ENCODE data around the gene PIP5K1A.
"Not testable (repeated sequence)": the region's sequence is repeated elsewhere in the genome, so short reads cannot be mapped to it uniquely, and the experiment has no call there.

Gene PIP5K1A

GRCh38 chr1:151192047-151192446 is 6.3 kb upstream of the PIP5K1A start:
- DNase-seq (ENCODE audit: low spot score): no peak

DNA sequence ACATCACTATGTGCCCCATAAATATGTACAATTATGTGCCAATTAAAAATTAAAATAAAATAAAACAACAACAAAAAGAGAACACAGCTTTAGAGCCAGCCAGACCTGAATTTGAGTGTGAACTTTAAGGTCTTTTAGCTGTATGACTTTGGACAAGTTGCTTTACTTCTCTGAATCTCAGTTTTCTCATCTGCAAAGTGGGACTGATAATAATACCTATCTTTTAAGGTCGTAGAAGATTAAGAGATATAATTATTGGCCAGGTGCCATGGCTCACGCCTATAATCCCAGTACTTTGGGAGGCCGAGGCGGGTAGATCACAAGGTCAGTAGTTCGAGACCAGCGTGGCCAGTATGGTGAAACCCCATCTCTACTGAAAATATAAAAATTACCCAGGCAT is 5.0 kb upstream of the PIP5K1A start:
- no peak for DNase-seq (ENCODE audit: low spot score)

DNA sequence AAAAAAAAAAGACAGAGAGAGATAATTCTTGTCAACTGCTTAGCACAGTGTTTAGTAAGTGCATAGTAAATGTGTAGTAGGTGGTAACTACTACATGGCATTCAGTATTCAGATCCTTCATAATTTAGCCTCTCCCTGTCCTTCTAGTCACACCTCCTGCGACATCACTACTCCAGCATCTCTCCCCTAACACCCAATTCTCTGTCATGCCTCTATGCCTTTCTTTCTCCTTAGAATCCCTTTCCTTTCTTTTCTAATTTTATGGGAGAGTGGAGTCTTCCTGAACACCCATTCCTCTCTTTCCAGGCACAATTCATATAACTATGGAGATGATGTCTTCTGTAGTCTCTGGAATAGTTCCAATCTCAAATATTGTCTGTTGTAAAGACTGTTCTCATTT is 4.5 kb upstream of the PIP5K1A start:
- no peak for DNase-seq (ENCODE audit: low spot score)

GRCh38 chr1:151194894-151195594 is 3.3 kb upstream of the PIP5K1A start:
- not testable (repeated sequence) for DNase-seq (ENCODE audit: low spot score)

- DNase-seq (ENCODE audit: low spot score): peak; percentile 56
Observed at GRCh38 chr1:151196292-151196800, 2.0 kb upstream of the PIP5K1A start.

DNA sequence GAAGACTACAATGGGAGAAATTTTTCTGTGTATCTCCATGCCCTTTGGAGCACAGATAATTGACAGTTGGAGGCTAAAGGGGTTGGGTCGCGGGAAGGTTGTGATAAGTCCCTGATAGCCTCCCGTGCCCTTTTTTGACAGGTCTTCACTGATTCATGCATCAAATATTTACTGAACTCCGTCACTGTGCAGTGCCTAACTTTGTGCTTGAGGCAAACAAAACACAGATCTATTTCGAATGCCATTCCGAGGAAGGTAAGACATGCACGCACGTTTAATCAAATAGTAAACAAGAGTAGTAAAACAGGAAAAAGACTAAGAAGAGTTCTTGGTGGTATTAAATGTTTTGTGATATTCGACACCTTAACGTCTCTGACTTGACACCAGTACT is 494 bp upstream of the PIP5K1A start:
- no peak for DNase-seq (ENCODE audit: low spot score)

DNA sequence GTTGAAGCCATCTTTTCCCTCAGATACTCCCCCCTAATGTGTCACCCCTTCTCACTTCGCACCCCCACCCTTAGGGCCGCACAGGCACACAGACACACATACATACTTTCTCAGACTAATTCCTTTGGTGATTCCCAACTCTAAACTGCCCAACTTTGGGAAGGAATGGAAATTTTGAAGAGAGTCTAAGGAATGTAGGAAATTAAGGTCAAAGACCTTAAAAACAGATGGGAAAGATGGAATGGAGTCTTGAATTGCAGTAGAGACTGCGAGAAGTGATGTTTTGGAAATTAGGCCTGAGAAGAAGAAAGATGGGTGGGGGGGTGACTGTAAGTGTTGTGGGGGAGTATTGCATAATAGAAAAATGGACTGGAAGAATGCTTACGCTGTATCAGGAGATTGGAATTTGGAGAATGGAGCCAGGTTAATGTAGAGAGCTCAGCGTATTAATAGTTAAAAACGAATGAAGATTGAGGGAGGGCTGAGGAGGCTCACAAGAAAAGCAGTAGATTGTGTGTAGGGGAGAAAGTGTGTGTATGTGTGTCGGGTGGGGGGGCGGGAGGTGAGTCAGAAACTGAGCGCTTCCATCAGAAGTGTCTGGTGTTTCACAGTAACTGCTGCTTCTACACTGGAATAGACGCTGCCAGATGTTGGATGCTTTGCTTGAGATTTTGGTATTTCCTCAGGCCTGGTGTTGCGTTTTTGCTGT is 1.7 kb downstream of the PIP5K1A start:
- no peak for DNase-seq (ENCODE audit: low spot score)

- DNase-seq (ENCODE audit: low spot score): not testable (repeated sequence)
Observed at GRCh38 chr1:151205381-151205965, 7.1 kb downstream of the PIP5K1A start.

- DNase-seq (ENCODE audit: low spot score): no peak
Observed at GRCh38 chr1:151210830-151211229, 12.5 kb downstream of the PIP5K1A start.

- DNase-seq (ENCODE audit: low spot score): no peak
Observed at GRCh38 chr1:151211972-151212705, 13.8 kb downstream of the PIP5K1A start.

GRCh38 chr1:151213560-151213959 is 15.2 kb downstream of the PIP5K1A start:
- DNase-seq (ENCODE audit: low spot score): no peak

GRCh38 chr1:151221616-151222015 is 23.3 kb downstream of the PIP5K1A start:
- no peak for DNase-seq (ENCODE audit: low spot score)

DNA sequence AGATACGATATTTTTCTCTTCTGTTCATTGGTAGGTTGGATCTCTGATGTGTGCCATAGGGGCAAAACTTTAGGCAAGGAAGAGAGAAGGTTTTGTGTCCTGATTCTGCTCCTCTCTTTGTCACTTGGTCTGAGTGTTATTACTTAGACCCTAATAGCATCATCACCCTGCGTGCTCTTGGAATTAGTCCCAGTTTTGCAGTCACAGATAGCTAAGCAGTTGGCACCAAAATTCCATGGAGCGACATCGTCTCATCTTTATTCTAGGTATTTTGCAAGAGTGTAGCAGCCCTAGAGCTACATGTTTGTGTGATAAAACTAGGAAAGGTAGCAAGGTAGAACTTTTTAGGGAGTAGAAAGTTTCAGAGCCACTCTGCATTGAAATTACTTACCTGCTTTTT is 23.8 kb downstream of the PIP5K1A start:
- no peak for DNase-seq (ENCODE audit: low spot score)

GRCh38 chr1:151235235-151235634 is 36.9 kb downstream of the PIP5K1A start:
- DNase-seq (ENCODE audit: low spot score): no peak

- no peak for DNase-seq (ENCODE audit: low spot score)
Observed at GRCh38 chr1:151237678-151238466, 39.5 kb downstream of the PIP5K1A start.

GRCh38 chr1:151238467-151238739 is 40.1 kb downstream of the PIP5K1A start:
- no peak for DNase-seq (ENCODE audit: low spot score)

DNA sequence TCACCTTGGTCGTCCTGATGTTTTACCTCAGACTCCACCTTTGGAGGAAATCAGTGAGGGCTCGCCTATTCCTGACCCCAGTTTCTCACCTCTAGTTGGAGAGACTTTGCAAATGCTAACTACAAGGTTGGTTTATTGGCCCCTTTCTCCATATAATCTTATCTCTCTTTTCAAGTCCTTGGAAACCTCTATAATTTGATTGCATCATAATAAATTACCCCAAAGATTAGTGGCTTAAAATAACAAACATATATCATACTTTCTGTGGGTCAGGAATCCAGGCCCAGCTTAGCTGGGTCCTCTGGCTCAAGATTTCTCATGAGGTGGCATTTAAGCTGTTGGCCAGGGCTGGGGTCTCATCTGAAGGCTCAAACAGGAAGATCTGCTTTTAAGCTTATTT is 44.1 kb downstream of the PIP5K1A start:
- no peak for DNase-seq (ENCODE audit: low spot score)

DNA sequence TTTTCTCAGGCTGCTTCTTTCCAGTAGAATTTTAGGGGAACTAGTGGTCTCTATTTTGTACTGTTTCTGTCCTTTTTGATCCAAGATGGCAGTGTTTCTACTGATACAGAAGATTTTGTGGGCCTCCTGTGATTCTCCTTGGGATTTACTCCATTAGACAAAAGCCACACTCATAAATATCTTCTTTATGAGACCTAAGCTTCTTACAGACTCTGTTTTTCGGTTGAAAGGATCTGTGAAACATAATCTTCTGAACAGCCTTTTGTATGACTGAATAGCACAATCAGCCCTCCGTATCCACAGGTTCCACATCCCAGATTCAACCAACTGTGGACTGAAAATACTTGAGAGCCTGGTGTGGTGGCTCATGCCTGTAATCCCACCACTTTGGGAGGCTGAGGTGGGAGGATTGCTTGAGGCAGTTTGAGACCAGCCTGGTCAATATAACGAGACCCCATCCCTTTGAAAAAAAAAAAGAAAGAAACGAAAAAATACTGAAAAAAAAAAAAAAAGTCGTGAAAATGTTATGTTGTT is 45.4 kb downstream of the PIP5K1A start:
- no peak for DNase-seq (ENCODE audit: low spot score)

DNA sequence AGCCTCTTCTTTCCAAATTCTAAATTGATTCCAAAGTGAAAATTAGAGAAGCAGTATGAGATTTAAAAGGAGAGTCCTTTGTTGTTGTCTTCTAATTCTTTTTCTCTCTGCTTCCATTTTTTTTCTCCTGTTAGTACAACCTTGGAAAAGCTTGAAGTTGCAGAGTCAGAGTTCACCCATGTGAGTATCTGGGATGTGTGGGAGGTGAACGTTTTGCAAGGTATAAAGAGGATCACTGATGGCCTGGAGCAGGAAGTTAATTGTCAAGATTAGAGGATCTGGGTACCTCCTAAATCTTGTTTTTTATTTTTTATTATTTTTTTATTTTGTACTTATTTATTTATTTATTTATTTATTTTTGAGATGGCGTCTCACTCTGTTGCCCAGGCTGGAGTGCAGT is 48.4 kb downstream of the PIP5K1A start:
- DNase-seq (ENCODE audit: low spot score): no peak

DNA sequence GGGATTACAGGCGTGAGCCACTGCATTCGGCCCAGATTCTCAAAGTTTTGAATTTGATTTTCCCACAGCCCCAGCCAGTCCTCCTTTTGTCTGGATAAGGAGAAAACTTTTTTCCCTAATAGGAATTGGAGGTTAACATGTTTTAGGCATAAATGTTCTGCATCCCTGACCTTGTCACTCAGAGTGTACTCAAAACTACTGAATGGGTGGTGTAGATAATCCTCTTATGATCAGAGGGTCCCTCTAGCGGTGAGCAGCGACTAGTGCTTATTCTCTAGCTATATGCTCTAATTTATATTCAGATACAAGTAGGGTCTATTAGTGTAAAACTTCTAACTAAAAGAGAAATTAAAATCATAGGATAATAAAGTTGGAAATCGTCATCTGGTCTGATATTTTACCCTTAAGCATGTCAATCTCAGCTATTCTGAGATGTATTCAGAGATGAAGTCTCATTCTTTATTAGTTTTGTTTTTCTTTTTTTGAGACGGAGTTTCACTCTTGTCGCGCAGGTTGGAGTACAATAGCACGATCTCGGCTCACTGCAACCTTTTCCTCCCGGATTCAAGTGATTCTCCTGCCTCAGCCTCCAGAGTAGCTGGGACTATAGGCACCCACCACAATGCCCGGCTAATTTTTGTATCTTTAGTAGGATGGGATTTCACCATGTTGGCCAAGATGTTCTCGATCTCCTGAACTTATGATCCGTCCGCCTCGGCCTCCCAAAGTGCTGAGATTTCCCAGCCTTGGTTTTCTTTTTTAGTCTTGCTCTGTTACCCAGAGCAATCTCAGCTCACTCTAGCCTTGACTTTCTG is 53.5 kb downstream of the PIP5K1A start:
- DNase-seq (ENCODE audit: low spot score): peak; percentile 76
